ENCODE data around the gene AP4E1.
A peak's percentile ranks its signal among the peaks of the same experiment; 100 is the strongest.

The AP4E1 gene

GRCh38 chr15:50880651-50881114, 27.8 kb upstream of the AP4E1 start:
- peak; percentile 48 for ATAC-seq (ENCODE audit: insufficient read depth, low read depth)
- Histone ChIP-seq H3K9me3 (ENCODE audit: insufficient read depth, low read length, severe bottlenecking) (no peaks in the 10 kb centered on the region), H3K79me2 (ENCODE audit: insufficient read depth, low read length) (no peaks in the 10 kb centered on the region), H3K4me1 (ENCODE audit: insufficient read depth, low read length) (peaks cover 78% of the 10 kb centered on the region), H4K20me1 (ENCODE audit: insufficient read depth, low read length) (no peaks in the 10 kb centered on the region), H3K4me2 (ENCODE audit: insufficient read depth, low read length) (peak overlapping the region; percentile 26), H3K27ac (ENCODE audit: low read length) (peak overlapping the region; percentile 80), H3K36me3 (ENCODE audit: insufficient read depth, low read length) (no peaks in the 10 kb centered on the region), H3K9ac (ENCODE audit: low read depth, low read length) (peak overlapping the region; percentile 52), H2AFZ (ENCODE audit: low read depth, low read length) (peak overlapping the region; percentile 79), H3K27me3 (ENCODE audit: insufficient read depth, low read length, poor library complexity) (no peaks in the 10 kb centered on the region), H3K4me3 (ENCODE audit: low read depth in 1 of 2, low read length in 2 of 2) (no peak overlapping the region)
- DNase-seq: no peak
- no peak for TF ChIP-seq CTCF (IDR thresholded peaks at IDR 0.05; ENCODE audit: borderline replicate concordance, extremely low read depth, low read length, poor library complexity, severe bottlenecking)
- no peak for TF ChIP-seq EZH2 (IDR thresholded peaks at IDR 0.05; ENCODE audit: borderline replicate concordance, low read depth, low read length, severe bottlenecking)

GRCh38 chr15:50881121-50882048, 27.1 kb upstream of the AP4E1 start:
- no peaks in the 10 kb centered on the region for H3K9me3 ChIP-seq (ENCODE audit: insufficient read depth, low read length, severe bottlenecking)

GRCh38 chr15:50883903-50884302, 24.6 kb upstream of the AP4E1 start:
- no peaks in the 10 kb centered on the region for H4K20me1 ChIP-seq (ENCODE audit: insufficient read depth, low read length)
- no peaks in the 10 kb centered on the region for H3K79me2 ChIP-seq (ENCODE audit: insufficient read depth, low read length)
- H3K4me2 ChIP-seq (ENCODE audit: insufficient read depth, low read length): peak overlapping the region; percentile 13
- ATAC-seq (ENCODE audit: insufficient read depth, low read depth): peak; percentile 72
- H3K9me3 ChIP-seq (ENCODE audit: insufficient read depth, low read length, severe bottlenecking): no peaks in the 10 kb centered on the region
- no peak overlapping the region for H3K4me3 ChIP-seq (ENCODE audit: low read depth in 1 of 2, low read length in 2 of 2)
- TF ChIP-seq EZH2 (IDR thresholded peaks at IDR 0.05; ENCODE audit: borderline replicate concordance, low read depth, low read length, severe bottlenecking) (no peak), CTCF (IDR thresholded peaks at IDR 0.05; ENCODE audit: borderline replicate concordance, extremely low read depth, low read length, poor library complexity, severe bottlenecking) (no peak)
- peak overlapping the region; percentile 54 for H2AFZ ChIP-seq (ENCODE audit: low read depth, low read length)
- no peaks in the 10 kb centered on the region for H3K36me3 ChIP-seq (ENCODE audit: insufficient read depth, low read length)
- peak overlapping the region; percentile 73 for H3K27ac ChIP-seq (ENCODE audit: low read length)
- H3K9ac ChIP-seq (ENCODE audit: low read depth, low read length): no peak overlapping the region
- DNase-seq: peak; percentile 71
- peaks cover 57% of the 10 kb centered on the region for H3K4me1 ChIP-seq (ENCODE audit: insufficient read depth, low read length)
- H3K27me3 ChIP-seq (ENCODE audit: insufficient read depth, low read length, poor library complexity): no peaks in the 10 kb centered on the region

More at GRCh38 chr15:50881121-50882048, 27.1 kb upstream of the AP4E1 start:
- DNase-seq (no peak), ATAC-seq (ENCODE audit: insufficient read depth, low read depth) (no peak)
- Histone ChIP-seq H3K27ac (ENCODE audit: low read length) (peak overlapping the region; percentile 80), H3K4me1 (ENCODE audit: insufficient read depth, low read length) (peaks cover 75% of the 10 kb centered on the region), H2AFZ (ENCODE audit: low read depth, low read length) (peak overlapping the region; percentile 79), H3K4me3 (ENCODE audit: low read depth in 1 of 2, low read length in 2 of 2) (no peak overlapping the region), H4K20me1 (ENCODE audit: insufficient read depth, low read length) (no peaks in the 10 kb centered on the region), H3K27me3 (ENCODE audit: insufficient read depth, low read length, poor library complexity) (no peaks in the 10 kb centered on the region), H3K79me2 (ENCODE audit: insufficient read depth, low read length) (no peaks in the 10 kb centered on the region), H3K9ac (ENCODE audit: low read depth, low read length) (peak overlapping the region; percentile 52), H3K4me2 (ENCODE audit: insufficient read depth, low read length) (no peak overlapping the region), H3K36me3 (ENCODE audit: insufficient read depth, low read length) (no peaks in the 10 kb centered on the region)
- TF ChIP-seq EZH2 (IDR thresholded peaks at IDR 0.05; ENCODE audit: borderline replicate concordance, low read depth, low read length, severe bottlenecking) (no peak), CTCF (IDR thresholded peaks at IDR 0.05; ENCODE audit: borderline replicate concordance, extremely low read depth, low read length, poor library complexity, severe bottlenecking) (no peak)

Data from DND-41 (cell line).